CMK (cell line): ENCODE measurements around the gene FOXN3.
A peak's percentile ranks its signal among the peaks of the same experiment; 100 is the strongest.
"Not testable (repeated sequence)": the region's sequence is repeated elsewhere in the genome, so short reads cannot be mapped to it uniquely, and the experiment has no call there.

ENCODE experiments used
- DNase-seq: peaks from one replicate; pipeline ENCODE4 v3.0.0-alpha.2; 2010; ENCODE audit warnings: low read depth

The FOXN3 gene

DNA sequence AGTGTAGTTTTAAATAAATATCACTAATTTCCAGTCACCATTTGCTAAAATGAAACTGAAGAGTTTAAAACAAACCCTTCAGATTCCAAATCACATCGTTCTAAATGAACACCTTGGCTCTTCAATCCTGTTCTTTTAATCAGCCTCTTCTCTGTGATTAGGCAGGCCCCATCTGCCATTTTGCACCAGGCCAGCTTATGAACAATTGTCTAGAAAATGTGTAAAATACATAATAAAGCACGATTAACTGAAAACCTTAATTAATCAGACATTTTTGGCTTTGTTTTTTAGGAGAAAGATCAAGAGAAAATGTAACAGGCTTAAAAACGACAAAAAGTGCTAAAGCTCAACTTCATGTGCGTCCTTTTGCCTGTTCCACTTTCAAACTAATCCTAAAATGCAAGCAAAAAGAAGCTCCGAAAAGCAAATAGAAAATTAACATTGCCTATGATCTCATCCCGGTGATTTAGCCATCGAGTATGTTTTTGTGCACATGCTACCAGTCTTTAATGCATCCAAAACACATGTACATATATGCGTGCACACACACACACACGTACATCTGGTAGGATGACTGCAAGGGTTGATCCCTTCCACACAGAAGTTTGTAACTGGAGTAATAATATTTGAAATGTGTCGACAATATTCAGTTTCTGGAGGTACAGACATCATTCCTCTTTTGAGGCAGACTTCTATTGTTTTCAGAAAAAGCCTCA, 288.6 kb downstream of the FOXN3 start:
- no peak for DNase-seq

DNA sequence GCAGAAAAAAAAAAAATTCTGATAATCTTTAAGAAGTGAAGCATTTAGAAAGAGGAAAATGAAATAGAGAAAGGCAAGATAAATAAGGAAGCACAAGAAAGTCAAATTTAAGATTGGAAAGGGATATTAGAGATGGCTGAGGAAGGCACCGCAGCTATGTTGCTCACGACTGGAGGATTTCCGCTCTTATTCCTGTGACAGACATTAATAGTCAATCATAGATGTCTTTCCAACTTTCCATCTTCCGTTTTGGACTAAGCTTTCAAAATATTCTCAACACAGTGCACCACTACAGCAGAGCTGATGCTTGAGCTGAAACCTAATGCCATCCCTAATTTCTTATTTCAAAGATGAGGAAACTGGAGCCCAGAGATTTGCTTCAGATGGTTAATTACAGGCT, 290.6 kb downstream of the FOXN3 start:
- no peak for DNase-seq

DNA sequence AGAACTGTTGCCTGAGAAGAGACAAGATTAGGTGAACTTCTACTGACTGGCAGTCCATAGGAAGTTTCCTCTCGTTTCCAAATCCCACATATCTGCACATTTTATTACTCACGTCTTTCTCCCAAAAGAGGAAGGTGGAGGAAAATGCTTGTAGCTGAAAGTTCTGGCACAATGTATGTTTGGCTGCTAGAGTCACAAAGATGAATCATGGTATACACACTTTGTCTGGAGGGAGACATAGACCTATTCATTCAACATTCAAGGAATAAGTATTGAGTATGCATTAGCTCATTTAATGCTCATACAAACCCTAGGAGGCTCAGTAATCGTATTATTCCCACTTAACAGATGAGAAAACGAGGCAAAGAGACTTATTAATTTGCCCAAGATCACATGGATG, 291.8 kb downstream of the FOXN3 start:
- no peak for DNase-seq

DNA sequence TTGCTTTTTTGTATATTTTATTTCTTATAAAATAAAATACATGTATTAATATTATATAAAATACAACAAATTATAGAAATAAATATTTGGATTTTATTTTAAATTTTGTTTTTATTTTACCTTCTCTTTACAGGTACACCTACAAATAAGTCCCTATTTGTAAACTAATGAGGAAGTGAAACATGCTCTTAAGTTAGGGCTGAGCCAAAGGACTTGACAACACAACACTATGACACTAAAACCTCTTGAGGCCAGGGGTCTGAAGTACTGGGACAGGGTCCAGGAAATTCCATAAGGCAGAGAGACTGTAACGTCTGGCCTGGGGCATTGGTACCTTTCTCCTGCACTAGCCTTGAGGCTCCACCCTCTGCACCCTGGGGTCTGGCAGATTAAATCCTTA, 293.2 kb downstream of the FOXN3 start:
- DNase-seq = no peak

DNA sequence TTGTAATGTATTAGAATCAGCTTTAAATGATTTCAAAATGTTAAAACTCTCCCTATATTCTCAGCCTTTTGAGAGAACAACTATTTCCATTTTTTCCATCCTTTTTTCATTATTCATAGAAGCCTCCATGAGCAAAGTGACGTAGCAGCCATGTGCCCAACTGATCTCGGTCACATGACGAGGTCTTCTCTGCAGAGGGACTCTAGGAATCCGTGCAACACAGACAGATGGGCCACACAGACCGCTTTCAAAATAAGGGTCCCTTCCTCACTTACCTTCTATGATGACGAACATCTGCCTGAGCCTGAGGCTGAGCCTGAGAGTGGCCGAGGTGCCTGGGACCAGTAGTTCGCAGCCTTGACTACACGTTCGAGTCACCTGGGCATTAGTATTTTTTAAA, 293.8 kb downstream of the FOXN3 start:
- DNase-seq = no peak

DNA sequence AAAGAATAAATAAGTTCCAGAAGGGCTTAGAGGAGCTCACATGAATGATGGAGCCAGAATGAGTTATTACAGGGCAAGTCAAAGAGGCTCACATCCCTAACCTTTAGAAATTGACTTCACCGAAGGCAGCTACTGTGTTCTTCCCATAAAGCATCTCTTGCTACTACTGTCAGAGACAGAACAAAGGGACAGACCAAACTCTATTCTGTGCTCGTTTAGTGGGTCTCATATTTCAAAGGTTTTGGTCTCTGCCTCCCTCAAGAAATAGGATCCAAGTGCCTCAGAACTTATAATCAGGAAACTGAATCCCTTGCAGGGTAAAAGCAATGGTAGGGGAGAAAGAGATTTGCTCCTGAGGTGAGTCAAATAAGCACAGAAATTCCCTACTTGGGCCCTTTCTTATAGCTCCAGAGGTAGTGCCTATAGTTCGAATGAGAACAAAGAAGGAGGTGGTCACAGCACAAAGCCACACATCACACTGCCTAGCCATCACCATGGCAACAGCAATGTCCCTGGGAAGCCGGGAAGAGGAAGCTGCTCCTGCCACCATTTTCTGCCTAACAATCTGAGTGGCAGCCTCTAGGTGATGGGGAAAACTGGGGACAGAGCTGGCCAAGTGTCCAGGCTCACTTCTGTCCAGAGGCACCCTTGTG, 294.9 kb downstream of the FOXN3 start:
- peak; percentile 9 for DNase-seq

DNA sequence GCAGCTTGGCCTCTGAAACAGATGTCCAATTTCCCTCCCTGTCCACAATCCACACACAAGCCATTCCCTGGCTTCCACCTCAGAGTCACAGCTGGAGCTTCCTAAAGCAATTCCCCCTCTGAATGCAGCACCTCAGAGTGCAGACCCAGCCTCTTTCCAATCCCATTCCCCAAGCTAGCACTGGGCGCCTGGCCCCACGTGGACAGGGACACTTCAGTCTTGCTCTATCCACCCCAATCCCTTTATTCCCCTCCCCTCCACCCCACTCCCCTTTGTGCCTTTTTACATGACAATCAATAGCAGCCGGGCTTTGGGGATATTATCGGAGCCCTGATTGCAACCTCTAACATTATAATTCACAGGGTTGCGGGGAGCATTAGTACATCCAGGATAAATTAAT, 300.0 kb downstream of the FOXN3 start:
- DNase-seq = no peak

DNA sequence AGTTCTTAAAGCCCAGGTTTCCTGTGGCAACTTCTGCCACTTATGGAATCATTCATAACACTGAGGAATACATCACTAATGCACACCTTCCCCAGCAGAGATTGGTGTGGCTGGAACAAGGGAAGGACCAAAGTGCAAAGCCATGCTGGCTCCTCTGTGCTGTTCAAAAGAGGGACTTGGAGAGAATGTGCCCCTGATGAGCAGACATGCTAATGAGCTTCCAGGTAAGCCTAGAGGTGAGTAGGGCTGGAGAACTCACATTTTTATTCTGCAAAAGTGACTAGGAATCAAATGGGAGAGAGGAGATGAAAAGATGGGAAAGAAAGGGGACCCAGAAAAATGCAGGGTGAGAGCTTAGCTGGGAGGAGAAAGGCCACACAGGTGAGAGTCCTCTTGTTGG, 302.9 kb downstream of the FOXN3 start:
- DNase-seq = no peak

DNA sequence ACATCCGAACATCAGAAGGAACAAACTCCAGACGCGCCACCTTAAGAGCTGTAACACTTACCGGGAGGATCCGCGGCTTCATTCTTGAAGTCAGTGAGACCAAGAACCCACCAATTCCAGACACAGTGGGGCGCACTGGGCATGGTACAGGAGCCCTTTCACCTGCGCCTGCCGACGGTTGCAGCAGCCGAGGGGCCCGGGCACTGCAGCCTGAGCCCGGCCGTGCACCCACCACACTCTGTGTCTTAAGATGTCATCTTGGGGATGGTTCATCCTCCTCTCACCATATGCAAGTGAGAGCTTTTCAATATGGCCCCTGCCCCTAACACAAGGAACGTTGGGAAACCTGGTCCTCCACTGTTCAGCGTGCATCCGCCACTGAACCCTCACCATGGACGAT, 304.3 kb downstream of the FOXN3 start:
- no peak for DNase-seq

DNA sequence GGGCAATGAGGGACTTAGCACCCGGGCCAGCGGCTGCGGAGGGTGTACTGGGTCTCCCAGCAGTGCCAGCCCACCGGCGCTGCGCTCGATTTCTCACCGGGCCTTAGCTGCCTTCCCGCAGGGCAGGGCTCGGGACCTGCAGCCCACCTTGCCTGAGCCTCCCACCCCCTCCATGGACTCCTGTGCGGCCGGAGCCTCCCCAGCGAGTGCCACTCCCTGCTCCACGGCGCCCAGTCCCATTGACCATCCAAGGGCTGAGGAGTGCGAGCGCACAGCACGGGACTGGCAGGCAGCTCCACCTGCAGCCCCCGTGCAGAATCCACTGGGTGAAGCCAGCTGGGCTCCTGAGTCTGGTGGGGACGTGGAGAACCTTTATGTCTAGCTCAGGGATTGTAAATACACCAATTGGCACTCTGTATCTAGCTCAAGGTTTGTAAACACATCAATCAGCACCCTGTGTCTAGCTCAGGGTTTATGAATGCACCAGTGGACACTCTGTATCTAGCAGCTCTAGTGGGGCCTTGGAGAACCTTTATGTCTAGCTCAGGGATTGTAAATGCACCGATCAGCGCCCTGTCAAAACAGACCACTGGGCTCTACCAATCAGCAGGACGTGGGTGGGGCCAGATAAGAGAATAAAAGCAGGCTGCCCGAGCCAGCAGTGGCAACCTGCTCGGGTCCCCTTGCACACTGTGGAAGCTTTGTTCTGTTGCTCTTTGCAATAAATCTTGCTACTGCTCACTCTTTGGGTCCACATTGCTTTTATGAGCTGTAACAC, 305.1 kb downstream of the FOXN3 start:
- not testable (repeated sequence) for DNase-seq

DNA sequence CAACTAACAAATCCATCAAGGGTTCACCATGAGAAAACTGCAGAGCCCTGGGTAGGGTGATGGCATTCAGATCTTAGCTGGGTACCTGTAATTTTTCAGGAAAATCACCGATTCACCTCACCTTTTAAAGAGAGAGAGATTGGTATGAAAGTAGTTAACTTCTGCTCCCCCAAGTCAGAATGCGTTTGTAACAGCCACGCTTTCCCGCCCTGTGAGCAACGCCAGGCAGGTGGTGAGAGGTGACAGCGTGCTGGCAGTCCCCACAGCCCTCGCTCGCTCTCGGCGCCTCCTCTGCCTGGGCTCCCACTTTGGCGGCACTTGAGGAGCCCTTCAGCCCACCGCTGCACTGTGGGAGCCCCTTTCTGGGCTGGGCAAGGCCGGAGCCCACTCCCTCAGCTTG, 305.8 kb downstream of the FOXN3 start:
- DNase-seq = not testable (repeated sequence)

DNA sequence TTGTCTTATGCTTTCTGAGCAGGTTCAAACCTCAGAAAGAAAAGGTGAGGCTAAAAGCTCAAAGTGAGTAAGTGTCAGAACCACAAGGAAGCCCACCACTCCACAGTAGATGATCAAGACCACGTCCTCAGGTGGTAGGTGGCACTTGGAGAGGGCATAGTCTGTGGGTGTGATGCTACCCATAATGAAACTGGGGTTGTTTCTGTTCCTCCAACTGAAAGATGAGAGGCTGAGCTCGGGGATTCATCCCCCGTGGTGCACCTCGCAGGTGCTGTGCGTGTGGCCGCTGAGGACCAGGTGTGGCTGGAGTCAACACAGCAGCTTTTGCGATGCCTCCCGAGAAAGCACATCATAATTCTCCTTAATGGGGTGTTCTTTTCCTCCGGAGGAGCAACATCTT, 306.9 kb downstream of the FOXN3 start:
- DNase-seq = no peak

DNA sequence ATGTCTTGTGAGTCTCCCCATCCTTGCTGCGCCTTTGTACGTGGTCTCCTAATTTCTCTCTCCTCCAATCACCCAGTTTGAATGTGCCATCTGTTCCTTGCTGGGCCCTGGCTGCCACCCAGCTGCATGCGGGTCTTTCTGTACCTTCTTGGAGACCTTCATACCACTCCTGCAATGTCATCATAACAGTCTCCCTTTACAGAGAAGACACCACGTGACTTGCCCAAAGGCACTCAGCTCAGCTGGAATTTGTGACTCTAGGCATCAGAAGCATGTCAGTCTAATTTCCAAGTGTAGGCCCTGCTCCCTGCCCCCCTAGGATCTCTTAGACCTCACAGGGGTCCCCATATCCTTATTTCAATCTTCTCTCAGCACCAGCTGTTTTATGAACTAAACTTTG, 308.4 kb downstream of the FOXN3 start:
- DNase-seq = no peak

DNA sequence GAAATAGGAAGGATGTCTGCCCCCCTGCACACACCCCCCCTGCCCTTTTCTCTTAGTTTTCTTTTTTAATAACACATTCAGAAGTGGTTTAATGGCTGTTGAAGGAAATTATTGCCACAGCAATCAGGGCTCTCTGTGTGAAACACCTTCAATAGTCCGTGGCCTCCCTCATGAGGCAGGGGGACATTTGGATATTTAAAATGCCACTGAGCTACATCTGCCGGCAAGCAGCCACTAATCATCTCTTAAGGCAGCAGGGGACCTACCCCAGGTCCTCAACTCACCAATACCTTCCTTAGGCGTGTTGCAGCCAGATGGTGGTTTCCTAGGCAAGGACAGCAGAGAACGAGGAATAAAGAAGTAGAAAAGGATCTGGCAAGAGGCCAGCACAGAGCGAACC, 309.4 kb downstream of the FOXN3 start:
- no peak for DNase-seq
